Astrocyte of the hippocampus (primary cell): ENCODE measurements around the gene CLDN6.
"Not testable (repeated sequence)": the region's sequence is repeated elsewhere in the genome, so short reads cannot be mapped to it uniquely, and the experiment has no call there.

Experiments used
- DNase-seq: peaks from one replicate; pipeline ENCODE4 v3.0.0; 2011; ENCODE audit warnings: low read depth, low spot score

CLDN6 gene, protein sequence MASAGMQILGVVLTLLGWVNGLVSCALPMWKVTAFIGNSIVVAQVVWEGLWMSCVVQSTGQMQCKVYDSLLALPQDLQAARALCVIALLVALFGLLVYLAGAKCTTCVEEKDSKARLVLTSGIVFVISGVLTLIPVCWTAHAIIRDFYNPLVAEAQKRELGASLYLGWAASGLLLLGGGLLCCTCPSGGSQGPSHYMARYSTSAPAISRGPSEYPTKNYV

DNA sequence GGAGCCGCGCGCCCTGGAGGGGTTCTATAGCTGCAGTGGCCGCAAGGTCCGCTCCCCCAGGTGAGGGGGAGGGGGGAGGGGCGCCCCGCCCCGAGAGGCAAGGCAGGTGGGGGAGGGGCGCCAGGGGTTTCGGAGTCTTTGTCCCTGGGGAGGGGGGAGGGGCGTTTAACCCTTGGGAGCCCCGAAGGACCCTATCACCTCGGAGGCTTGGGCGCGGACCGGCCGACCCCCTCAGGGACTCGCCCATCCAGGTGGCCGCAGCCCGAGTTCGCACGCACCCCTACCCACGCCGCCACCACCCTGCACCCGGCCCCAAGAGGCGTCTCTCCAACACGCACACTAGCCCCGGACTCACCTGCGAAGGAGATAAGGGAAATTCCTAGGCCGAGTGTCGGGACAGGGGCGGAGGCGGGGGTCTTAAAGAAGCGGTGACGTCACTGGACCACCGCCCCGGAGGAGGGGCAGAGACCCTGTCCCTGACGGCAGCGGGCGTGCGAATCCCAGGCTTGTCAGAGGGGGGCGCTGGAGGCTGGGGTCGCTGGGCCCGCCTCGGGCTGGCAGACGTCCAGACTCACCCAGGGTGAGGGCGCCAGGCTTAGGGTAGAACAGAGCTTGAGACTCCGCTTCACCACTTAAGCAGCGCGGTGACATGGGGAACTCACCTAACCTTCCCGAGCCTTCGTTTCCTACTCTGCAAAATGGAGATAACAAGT lies at the start of gene CLDN6:
CLDN6 (minus strand) TSS at position 390 of the 713 bp plus-strand sequence. CDS start 2,162 bp downstream, outside the sequence.
- peak; percentile 76 for DNase-seq

DNA sequence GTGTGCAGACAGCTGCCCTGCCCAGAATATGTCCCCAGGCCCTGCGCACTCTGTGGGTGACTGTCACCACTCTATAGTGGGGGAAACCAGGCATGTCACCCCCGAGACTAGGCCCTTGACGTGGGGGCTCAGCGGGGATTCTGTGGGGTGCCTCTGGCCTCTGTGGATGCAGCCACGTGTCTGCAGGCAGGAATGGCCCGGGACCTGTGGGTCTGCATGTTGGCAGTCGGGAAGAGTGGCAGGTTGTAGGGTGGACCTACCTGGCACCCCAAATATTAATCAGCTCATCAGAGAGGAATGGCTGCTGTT lies 48.4 kb upstream of the CLDN6 start:
- no peak for DNase-seq

DNA sequence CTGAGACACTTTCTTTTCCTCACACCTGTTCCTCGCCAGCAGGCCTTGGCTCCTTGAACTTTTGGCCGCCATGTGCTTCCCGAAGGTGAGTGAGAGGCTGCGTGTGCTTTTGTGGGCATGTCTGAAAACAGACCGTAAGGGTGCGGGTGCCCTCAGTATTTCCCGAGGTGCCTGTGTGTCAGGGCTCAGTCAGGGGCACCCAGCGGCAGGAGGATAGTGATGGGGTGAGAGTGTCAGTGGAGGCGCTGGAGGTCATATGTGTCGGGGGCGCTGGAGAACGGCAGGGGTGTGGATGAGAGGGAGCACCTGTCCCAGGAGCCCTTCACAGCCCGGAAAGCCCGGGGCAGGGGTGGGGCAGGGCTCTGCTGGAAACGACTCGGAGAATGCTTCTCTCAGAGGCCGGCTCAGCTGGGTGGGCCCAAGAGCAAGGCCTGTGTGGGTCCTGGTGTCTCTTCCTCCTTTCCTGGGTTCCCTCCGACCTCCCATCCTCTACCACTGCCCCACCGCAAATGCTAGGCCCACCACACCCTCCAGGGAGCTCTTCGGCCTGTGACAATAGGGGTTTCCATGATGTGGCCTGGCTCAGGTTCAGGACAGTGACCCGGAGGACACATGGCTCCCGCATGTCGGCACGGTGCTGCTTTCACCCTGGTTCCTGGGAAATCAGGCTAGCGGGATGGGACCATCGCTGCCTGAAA lies 47.9 kb upstream of the CLDN6 start:
- no peak for DNase-seq

DNA sequence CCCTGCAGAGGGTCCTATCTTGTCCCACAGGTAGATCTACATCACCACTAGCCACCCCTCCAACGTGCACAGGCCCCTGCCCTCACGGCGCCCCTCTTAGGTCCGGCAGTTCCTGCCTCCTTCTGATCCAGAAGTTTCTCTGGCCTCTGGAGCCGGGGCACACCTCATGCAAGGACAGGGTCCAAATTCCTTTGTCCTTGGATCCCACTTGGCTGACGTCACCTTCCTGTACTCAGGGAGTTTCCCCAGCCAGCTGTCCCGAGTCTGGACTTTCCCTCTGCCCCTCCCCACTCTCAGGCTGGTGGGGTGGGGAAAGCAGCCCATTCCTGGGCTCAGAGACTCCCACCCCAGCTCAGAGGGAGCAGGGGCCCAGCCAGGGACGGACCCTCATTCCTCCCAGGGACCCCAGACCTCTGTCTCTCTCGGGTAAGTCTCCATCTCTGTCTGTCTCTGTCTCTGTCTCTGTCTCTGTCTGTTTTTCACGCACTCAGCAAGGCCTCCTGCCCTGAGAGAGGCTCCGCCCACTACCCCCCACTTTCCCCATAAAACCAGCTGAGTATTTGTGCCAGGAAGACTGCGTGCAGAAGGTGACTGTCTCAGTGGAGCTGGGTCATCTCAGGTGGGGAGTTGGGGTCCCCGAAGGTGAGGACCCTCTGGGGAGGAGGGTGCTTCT lies 47.2 kb upstream of the CLDN6 start, which contains the start of gene IL32:
IL32 (plus strand) TSS at position 572 of the 673 bp plus-strand sequence. CDS start 172 bp downstream, outside the sequence.
- peak; percentile 85 for DNase-seq

DNA sequence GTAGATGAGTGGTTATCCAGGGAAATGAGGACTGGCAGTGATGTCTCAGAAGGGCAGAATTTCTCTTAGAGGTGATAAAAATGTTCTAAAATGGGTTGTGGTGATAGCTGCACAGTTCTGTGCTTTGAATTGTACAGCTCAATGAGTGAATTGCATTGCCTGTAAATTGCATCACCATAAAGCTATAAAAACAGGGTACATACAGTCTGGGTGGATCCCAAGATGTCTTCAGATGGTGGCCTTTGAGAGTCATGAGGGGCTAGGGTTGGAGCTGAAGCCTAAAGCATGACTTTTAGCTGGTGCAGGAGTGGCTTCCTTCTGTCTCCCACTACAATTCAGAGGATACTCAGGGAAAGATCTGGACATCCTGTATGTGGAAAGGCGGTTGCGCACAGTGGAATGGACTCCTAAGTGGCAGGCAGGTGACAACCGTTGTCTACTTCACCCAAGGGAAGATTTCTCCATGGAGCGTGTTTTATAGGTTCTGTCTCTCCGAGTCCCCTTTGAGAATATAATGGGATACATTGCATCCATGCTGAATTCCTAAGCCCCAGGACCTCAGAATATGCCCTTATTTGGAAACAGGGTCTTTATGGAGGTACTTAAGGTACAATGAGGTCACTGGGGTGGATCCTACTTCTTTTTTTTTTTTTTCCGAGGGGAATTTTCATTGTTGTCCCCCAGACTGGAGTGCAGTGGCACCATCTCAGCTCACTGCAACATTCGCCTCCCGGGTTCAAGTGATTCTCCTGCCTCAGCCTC lies 45.8 kb upstream of the CLDN6 start:
- no peak for DNase-seq

DNA sequence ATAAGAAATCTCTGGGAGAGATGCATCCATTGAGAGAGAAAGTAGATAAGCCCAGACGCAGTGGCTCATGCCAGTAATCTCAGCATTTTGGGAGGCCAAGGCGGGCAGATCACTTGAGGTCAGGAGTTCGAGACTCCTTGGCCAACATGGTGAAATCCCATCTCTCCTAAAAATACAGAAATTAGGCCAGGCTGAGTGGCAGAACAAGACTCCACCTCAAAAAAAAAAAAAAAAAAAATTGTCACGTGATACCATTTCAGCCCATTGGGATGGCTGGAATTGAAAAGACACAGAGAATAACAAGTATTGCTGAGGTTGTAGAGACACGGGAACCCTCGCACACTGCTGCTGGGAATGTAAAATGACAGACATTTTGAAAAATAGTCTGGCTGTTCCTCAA lies 44.6 kb upstream of the CLDN6 start:
- DNase-seq, result no peak

DNA sequence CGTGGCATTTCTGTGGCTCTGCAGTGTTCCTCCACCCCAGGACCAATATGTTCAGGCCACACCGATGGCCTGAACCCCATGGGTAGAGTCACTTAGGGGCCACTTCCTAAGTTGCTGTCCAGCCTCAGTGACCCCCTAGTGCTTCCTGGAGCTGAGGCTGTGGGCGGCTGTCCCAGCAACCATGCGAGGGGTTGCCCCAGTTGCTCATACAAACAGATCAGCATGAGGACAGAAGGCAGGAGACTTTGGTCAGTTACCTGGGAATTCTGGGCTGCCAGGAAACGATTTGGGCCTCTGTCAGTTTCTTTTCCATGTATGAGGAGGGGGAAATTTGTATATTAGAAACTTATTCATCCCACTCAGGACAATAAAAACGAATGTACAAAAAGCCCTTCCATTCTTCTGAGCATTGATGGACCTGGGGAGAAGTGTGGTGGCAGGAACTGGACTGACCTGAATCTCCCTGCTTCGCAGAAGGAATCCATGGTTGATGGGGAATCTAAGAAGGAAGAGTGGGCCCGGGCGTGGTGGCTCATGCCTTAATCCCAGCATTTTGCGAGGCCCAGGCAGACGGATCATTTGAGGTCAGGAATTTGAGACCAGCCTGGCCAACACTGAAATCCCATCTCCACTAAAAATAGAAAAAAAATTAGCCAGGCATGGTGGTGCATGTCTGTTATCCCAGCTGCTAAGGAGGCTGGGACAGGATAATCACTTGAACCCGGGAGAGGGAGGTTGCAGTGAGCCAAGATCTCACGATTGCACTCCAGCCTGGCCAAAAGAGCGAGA lies 42.5 kb upstream of the CLDN6 start:
- DNase-seq, result no peak

DNA sequence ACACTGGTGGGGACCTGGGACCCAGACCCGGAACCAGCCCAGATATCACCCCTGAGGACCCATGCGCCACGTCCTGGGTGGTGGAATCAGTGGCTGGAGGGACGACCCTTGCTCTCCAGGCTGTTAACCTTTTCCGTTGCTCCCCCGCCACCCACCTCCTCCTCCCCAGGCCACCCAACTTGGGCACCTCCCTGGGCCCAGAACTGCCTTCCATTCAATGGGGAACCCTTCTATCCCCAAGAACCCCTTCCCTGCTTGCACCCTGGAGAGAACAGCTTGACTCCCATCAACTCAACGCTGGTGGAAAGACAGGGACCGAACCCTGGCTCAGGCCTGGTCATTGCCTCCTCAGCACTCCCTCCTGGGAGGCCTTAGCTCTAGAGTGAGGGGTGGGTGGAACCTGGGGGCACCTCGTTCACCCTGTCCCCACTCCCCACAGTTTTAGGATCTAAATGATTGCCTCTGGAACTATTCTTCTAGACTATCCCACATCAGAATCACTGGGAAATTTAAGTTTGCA lies 41.8 kb upstream of the CLDN6 start:
- DNase-seq, result no peak

DNA sequence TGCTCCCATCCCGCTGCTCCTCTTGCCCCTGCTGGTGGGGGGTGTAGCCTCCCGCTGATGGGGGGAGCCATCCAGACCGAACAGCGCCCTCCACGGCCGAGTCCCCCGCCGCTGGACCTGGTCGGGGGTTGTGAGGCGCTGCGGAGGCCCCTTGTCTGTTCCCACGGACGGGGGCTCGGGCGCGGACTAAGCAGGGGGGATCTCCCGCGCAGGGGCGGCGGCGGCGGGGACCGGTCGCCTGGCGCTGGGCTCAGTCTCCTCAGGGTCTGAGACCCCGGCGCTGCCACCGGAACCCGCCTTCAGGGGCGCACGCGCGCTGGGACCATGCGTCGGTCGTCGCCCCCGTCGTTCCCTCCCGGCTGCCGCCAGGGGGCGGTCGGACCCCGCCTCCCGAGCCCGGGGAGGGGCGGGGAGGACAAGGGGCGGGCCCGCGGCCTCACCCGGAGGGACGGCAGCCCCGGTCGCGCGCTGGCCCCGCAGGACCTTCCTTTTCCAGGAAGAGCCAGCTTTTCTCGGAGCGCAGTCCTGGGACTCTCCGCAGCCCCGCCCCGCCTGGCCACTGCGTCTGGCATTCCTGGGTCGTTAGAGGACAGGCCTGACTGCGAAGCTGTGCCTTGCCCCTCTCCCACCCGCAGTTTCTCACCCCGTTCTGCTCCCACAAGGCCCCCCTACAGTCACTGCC lies 41.2 kb upstream of the CLDN6 start:
- peak; percentile 96 for DNase-seq

DNA sequence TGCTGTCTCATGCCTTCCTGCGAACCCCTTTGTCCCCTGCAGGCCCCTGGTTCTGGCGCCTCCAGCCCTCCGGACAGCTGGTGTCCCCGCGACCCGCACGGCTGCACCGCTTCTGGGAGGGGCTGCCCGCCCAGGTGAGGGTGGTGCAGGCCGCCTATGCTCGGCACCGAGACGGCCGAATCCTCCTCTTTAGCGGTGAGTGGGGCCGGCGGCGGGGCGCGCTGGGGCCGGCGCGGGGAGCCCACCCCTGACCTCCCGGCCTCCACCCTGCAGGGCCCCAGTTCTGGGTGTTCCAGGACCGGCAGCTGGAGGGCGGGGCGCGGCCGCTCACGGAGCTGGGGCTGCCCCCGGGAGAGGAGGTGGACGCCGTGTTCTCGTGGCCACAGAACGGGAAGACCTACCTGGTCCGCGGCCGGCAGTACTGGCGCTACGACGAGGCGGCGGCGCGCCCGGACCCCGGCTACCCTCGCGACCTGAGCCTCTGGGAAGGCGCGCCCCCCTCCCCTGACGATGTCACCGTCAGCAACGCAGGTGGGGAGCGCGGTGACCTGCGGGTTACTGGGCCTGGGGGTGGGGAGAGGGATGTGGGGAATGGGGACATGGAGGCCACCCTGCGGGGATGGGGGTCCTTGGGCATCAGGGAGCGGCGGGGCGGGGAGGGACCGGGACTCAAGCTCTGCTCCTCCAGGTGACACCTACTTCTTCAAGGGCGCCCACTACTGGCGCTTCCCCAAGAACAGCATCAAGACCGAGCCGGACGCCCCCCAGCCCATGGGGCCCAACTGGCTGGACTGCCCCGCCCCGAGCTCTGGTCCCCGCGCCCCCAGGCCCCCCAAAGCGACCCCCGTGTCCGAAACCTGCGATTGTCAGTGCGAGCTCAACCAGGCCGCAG lies 40.4 kb upstream of the CLDN6 start:
- peak; percentile 58 for DNase-seq

DNA sequence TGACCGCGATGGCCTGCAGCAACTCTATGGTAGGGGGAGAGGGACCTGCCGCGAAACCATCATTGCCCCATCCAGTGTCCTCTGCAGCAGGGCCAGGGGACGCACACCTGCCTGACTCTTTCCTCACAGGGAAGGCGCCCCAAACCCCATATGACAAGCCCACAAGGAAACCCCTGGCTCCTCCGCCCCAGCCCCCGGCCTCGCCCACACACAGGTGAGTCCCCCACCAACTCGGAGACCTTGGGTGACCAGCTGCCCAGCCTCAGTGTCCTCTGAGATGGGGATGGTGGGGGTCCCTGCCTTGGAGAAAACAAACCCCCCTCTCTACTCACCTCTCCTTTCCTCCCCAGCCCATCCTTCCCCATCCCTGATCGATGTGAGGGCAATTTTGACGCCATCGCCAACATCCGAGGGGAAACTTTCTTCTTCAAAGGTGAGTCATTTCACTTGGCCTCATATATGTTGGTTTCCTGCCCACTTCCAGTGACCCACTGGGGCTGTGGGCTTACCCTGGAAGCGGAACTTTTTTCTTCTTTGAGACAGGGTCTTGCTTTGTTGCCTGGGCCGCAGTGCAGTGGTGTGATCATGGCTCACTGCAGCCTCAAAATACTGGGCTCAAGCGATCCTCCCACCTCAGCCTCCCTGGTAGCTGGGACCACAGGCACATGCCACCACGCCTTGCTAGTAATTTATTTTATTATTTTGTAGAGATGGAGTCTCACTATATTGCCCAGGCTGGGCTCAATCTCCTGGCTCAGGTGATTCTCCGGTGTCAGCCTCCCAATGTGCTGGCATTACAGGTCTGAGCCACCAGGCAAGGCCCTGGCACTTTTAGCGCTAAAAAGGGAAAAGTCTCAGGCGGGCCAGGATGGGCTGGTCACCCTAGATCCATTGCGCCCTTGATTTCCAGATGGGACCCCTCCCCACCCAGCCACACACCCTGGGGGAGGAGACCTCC lies 39.5 kb upstream of the CLDN6 start:
- DNase-seq, result no peak

DNA sequence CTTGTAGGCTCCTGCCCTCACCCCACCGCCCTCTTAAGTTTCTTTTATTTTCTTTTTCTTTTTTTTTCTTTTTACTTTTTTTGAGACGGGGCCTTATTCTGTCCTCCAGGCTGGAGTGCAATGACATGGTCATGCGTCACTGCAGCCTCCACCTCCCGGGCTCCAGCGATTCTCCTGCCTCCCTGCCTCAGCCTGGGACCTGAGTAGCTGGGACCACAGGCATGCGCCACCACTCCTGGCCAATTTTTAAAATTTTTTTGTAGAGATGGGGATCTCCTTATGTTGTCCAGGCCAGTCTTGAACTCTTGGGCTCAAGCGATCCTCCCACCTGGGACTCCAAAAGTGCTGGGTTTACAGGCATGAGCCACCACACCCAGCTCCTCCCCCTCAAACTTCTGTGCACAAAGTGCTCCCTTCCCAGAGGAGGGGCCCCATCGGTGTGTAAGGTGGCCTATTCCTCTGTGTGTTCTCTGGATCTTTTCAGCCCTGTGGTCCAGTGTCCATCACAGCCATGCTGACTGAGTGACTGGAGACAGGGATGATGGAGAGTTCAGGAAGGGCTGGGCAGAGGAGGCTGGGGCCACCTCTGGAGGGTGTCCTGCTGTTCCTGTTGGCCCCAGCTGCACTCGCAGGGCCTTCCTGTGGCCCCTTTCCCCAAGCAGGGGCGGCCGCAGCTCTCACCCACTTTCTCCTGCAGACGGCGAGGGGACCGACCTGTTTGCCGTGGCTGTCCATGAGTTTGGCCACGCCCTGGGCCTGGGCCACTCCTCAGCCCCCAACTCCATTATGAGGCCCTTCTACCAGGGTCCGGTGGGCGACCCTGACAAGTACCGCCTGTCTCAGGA lies 38.6 kb upstream of the CLDN6 start:
- no peak for DNase-seq

DNA sequence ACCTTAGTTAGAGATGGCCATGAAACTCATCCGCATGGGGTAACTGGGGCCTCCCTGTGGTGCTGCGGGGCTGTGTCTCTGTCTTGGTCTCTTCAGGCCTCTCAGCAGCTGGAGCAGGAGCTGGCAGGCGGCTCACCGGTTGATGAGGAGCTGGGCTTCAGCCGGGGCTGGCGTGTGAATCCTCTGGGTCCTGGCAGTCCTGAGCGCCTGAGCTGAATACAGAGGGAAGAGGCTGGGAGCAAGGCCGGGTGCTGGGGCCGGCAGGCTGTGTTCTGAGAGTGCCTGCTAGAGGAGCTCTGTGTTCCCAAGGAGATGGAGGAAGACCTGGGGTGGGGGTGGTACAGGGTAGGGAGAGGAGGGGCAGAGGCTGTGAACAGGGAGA lies 37.7 kb upstream of the CLDN6 start:
- not testable (repeated sequence) for DNase-seq

DNA sequence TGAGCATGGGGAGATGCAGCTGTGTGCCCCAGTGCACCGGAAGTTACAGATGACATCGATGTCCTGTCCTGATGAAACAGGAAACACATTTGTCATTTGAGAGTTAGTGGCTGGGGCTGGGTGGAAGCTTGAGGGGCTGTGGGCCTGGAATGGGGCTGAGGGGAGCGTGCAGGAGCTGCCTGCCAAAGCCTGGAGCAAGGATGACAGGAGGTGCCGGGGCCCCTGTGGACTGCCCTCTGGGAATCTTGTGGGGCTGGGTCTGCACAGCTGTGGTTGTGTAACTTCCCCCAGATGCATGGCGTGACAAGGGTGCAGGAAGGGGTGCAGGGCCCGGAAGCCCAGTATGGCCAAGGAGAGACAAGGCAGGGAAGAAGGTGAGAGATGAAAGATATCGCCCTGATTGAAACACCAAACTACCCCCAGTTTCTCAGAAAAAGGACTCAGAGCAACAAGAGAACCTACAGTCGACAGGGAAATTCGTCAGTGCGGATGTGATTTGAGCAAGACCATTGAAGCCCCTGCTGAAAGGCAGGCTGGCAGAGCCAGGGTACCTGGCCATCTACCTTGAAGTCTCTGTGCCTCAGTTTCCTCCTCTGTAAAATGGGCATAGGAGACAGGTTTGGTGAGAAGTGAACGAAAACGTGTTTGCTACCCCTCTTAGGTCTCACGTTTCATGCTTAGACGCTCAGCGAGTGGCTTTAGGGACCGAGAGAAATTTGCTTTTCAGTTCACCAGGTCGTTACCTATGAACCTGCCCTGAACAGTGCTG lies 37.2 kb upstream of the CLDN6 start:
- no peak for DNase-seq

DNA sequence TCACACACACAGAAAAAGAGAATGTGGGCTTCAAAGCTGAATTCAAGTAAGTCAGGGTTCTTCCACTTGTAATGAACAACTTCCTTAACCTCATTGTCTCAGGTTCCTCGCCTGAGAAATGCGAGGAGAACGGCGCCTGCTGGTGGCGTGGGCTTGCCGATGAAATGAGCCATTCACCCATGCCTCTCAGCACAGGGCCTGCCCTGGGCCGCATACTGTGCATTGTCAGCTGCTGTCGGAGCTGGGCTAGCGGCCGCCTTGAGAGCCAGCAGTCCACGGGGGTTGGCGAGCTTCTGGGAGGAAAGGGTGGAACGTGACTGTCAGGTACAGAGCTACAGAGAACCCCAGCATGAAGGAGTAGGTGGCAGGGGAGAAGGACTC lies 35.3 kb upstream of the CLDN6 start:
- DNase-seq, result not testable (repeated sequence)
